Measurements from ENCODE around the gene MRO. TPM values are rescaled to one million over a fixed set of nuclear protein-coding genes. Genes with fewer than 3 reads are reported as not detected.
A peak's percentile ranks its signal among the peaks of the same experiment; 100 is the strongest.
"Not testable (repeated sequence)": the region's sequence is repeated elsewhere in the genome, so short reads cannot be mapped to it uniquely, and the experiment has no call there.

The MRO gene
- total and polyA plus RNA-seq, 12 donors: 0.22 to 4.3 (median 1.6) TPM

DNA sequence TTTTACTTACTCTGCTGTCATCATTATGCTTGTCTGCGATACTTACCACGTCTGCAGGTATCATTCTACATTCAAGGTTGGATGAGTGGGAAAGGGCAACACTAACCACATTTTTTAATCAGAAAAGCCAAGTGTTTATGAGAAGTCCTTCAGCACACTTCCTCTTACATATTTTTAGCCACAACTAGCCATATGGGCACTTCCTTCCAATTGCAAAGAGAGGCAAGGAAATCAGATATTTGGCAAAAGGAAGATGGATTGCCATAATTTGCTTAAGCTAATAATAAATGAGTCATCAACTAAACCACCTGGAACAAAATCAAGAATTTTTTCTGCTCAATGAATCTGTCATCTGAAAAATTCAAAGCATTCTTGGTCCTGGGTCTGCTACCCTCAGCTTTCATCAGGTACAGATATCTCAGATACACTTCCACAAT, 16.7 kb upstream of the MRO start:
- Histone ChIP-seq H3K36me3 (no peaks in the 10 kb centered on the region), H3K9me3 (no peaks in the 10 kb centered on the region), H3K27me3 (no peaks in the 10 kb centered on the region), H3K4me3 (no peak overlapping the region), H3K4me1 (peaks cover 0 to 21% (median 7%) of the 10 kb centered on the region in 9 donors), H3K27ac (peak overlapping the region in 1 of 10 donors; percentile 58)
- intact Hi-C loops (cut with DNase I): no loop called here
- no peak for DNase-seq
- 45 to 78% methylated on average over 2 of the region's 2 CpGs for WGBS, 2 donors
- TF ChIP-seq, protein P1, sequence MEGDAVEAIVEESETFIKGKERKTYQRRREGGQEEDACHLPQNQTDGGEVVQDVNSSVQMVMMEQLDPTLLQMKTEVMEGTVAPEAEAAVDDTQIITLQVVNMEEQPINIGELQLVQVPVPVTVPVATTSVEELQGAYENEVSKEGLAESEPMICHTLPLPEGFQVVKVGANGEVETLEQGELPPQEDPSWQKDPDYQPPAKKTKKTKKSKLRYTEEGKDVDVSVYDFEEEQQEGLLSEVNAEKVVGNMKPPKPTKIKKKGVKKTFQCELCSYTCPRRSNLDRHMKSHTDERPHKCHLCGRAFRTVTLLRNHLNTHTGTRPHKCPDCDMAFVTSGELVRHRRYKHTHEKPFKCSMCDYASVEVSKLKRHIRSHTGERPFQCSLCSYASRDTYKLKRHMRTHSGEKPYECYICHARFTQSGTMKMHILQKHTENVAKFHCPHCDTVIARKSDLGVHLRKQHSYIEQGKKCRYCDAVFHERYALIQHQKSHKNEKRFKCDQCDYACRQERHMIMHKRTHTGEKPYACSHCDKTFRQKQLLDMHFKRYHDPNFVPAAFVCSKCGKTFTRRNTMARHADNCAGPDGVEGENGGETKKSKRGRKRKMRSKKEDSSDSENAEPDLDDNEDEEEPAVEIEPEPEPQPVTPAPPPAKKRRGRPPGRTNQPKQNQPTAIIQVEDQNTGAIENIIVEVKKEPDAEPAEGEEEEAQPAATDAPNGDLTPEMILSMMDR (IDR thresholded peaks at IDR 0.05): no peak
- peak in 1 of 8 donors; percentile 34 for ATAC-seq

DNA sequence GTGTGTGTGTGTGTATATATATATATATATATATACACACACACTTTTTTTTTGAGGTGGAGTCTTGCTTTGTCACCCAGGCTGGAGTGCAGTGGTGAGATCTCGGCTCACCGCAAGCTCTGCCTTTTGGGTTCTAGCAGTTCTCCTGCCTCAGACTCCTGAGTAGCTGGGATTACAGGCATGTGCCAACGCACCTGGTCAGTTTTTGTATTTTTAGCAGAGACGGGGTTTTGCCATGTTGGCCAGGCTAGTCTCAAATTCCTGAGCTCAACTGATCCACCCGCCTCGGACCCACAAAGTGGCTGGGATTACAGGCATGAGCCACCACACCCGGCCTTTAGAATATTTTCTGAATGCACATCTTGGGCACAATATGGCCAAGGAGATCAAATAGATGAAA, 13.7 kb upstream of the MRO start:
- H3K27me3 ChIP-seq; ATAC-seq; intact Hi-C loops (cut with DNase I); H3K4me3 ChIP-seq; H3K27ac ChIP-seq; H3K36me3 ChIP-seq; H3K9me3 ChIP-seq; DNase-seq: not testable (repeated sequence)
- H3K4me1 ChIP-seq: peaks cover 0 to 15% (median 0%) of the 10 kb centered on the region in 9 donors
- WGBS, 2 donors: 93 to 94% methylated on average over 7 of the region's 7 CpGs

DNA sequence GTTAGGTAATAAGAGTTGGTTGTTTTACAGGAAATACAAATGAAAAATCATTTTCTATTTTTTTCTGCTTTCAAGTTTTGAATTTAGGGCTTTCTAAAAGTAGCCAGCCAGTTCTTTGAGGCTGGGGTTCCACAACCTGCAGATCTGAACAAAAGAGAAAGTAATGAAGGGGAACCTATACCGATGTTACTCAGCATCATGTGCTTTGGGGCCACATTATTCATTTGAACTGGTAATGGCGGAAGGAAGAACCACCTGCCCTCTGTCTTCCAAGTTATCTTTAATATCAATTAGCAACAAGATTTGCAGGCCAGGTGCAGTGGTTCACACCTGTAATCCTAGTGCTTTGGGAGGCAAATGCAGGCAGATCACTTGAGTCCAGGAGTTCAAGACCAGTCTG, 12.9 kb upstream of the MRO start:
- 88 to 89% methylated on average over 2 of the region's 2 CpGs for WGBS, 2 donors
- Histone ChIP-seq H3K27ac (no peak overlapping the region), H3K27me3 (no peaks in the 10 kb centered on the region), H3K9me3 (no peaks in the 10 kb centered on the region), H3K4me3 (no peak overlapping the region), H3K36me3 (no peaks in the 10 kb centered on the region), H3K4me1 (peaks cover 0 to 15% (median 0%) of the 10 kb centered on the region in 9 donors)
- TF ChIP-seq, protein P1 (IDR thresholded peaks at IDR 0.05): no peak
- intact Hi-C loops (cut with DNase I): no loop called here
- ATAC-seq (no peak), DNase-seq (no peak)

DNA sequence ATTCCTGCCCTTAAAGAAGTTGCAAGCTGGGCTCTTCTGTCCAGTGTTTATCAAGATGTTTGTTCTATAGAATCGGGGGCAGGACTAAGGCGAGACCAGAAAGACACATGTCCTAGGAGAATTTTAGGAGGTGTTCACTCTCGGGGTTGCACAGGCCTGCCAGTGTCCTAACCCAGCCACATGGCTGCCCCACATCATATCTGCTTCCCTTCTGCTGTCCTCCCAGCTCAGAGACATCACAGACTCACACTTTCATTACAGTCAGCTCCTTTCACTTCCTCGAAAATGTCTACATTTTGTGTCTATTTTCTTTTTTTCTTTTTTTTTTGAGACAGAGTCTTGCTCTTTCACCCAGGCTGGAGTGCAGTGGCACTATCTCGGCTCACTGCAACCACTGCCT, 10.7 kb upstream of the MRO start:
- TF ChIP-seq, protein P1 (IDR thresholded peaks at IDR 0.05): no peak
- Histone ChIP-seq H3K27me3 (no peaks in the 10 kb centered on the region), H3K27ac (peak overlapping the region in 1 of 10 donors; percentile 84), H3K9me3 (no peaks in the 10 kb centered on the region), H3K4me3 (no peak overlapping the region), H3K36me3 (no peaks in the 10 kb centered on the region), H3K4me1 (no peaks in the 10 kb centered on the region)
- WGBS, 2 donors: 86 to 93% methylated on average over 5 of the region's 5 CpGs
- no peak for DNase-seq
- intact Hi-C loops (cut with DNase I): no loop called here
- ATAC-seq: peak in 7 of 8 donors; percentile 39 to 79 (median 64)

DNA sequence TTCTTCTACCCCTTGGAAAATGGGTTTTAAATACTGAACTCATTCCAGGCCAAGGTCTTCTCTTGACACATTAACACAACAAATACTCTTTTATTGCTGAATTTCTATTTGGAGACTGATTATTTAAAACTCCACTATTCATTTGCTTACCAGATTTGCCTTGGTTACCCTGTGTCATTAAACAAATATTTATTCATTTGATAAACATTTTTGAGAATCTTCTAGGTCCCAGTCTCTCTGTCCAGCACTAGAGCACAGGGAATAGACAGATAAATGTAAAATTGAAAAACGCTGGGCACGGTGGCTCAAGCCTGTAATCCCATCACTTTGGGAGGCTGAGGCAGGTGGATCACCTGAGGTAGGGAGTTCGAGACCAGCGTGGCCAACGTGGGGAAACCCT, 9.8 kb upstream of the MRO start:
- DNase-seq: no peak
- ATAC-seq: no peak
- TF ChIP-seq, protein P1 (IDR thresholded peaks at IDR 0.05): no peak
- no peaks in the 10 kb centered on the region for H3K4me1 ChIP-seq
- 84 to 87% methylated on average over 5 of the region's 5 CpGs for WGBS, 2 donors
- H3K27ac ChIP-seq: peak overlapping the region in 1 of 10 donors; percentile 84
- no peak overlapping the region for H3K4me3 ChIP-seq
- H3K36me3 ChIP-seq: no peaks in the 10 kb centered on the region
- H3K9me3 ChIP-seq: no peaks in the 10 kb centered on the region
- no peaks in the 10 kb centered on the region for H3K27me3 ChIP-seq
- intact Hi-C loops (cut with DNase I): loop anchor here in 2 of 10 donors (5.0 to 10.0 kb wide), 3 partner anchors 33 to 225 kb away; partner anchors contain the start of gene ELAC1 (in 1 of the 2)

Measured in heart right ventricle (tissue), 16 donors.